KBM-7 (cell line): ENCODE results near the gene CKS1B.

Experiments used
- DNase-seq: peaks from one replicate; pipeline ENCODE4 v3.0.0-alpha.2; 2015
- in situ Hi-C: fragments of 300-500 bp; cut with MboI; formaldehyde crosslinking; loops from 2 replicates; pipeline ENCODE4 v1.14.3; 2020; ENCODE audit warnings: low sequenced_read_pairs, low pct_unique_long_range_greater_than_20kb, mixed read lengths

Gene CKS1B

DNA sequence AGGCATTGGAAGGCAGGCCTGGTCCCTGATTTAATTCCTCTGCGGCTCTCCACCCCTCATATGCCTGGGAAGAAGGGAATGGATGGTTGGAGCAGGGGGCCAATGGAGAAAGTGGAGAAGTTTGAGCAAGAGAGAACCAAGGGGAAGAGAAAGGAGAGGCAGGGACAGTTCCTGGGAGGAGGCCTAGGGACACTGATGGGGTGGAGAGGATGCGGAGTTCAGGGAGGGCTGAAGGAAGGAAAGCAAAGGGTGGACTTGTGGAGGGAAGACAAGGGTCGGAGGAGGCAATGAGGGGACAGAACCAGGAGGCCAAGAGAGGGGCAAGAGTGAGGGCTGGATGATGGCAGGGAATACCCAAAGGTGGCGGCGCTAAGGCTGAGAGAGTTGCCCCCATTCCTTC lies 35.3 kb downstream of the CKS1B start:
- in situ Hi-C loops: no loop called here
- no peak for DNase-seq

DNA sequence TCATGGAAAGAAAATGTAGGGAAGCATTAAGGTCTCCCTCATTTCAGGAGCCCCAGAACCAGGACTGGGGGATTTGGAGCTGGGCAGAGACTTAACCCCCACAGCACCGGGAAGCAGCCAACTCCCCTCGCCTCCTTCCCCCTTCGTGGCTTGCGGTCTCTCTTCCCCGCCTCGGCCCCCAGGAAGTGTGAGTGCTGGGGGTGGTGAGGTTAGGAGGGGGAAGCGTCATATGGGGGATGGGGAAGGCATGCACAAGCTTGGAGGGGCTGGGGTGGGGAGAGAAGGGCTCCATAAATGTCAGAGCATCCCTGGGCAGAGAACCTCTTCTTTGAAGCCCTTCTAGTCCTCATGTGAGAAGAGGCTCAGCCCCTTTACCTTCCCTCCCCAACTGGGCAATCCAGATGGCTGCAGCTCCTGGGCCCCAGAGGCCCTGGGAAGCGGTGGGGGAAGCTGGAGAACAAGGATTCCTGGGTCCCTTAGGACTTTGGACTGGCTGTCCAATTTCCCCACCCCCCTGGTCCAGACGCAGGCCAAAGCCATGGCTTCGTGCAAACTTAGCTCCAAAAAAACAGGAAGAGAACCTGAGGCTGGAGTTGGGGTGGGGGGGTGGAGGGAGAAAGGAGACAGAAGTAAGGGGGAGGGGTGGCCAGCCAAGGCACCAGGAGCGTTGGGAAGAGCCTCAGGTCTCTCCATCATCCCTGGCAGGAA lies 35.9 kb downstream of the CKS1B start:
- DNase-seq: peak; percentile 48
- in situ Hi-C loops: no loop called here

DNA sequence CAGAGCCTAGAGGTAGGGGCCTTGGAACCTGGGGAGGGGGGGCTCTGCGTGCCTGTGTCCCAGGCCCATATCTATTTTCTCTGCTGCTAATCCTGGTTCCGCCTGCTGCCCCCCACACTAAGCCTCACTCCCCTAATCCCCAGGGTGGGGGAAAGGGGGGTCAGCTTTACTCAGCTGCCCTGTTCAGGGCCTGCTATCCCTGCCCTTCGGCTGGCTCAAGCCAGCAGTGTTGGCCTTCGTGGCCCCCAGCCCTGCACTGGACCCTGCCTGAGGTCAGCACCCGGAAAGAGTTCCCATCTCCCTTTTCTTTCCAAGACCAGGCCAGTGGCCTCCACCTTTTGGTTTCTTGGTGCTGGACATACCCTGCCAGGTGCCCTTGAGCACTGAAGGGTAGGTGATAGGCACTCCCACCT lies 36.5 kb downstream of the CKS1B start:
- no peak for DNase-seq
- in situ Hi-C loops: no loop called here

DNA sequence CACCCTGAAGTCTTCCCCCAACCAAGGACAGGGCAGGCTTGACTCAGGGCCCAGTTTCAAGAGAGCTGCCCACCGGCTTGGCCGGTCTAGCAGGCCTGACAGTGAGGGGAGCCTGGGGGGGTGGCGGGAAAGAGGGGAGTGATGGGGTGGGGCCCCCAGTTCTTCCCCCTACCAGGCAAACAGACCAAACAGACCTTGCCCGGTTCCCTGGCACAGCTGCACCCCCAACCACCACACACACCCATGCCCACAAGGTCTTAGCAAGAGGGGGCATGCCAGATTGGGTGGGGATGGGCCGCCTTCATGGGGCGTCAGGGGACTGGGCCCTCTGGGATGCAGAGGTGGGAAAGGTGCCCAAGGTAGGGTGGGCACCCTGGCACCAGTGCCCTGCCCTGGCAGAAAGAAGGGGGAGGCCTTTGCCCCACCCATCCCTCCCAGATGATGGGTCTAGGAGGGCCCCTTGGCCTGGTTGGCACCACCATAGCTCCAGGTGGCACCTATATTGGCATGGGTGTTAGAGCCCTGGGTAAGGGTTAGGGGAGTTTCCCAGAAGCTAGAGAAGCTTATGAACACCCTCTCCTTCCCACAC lies 37.0 kb downstream of the CKS1B start:
- no peak for DNase-seq
- in situ Hi-C loops: no loop called here

DNA sequence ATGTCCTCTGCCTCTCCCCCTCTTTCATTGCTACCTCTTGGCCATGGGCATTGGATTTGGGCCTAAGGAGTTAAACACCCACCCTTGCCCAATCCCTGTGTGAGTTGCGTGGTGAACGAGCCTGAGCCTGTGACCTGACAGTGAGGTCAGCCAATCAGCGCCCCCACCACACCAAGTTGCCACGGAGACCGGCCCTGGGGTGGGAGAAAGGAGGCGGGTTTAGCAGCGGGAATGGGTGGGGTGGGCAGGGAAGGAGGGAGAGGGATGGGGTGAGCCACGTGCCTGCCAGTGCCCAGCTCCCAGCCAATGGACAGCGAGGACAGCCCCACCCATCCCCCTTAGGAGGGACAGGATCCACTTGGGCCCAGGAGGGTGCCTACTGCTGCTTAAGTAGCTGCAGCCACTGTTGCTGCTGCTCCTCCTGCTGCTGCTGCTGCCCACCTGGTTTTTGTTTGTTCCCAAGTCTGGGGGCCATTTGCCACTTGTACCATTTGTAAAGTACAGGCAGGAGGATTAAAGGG lies 37.6 kb downstream of the CKS1B start:
- in situ Hi-C loops: no loop called here
- DNase-seq: peak; percentile 49

DNA sequence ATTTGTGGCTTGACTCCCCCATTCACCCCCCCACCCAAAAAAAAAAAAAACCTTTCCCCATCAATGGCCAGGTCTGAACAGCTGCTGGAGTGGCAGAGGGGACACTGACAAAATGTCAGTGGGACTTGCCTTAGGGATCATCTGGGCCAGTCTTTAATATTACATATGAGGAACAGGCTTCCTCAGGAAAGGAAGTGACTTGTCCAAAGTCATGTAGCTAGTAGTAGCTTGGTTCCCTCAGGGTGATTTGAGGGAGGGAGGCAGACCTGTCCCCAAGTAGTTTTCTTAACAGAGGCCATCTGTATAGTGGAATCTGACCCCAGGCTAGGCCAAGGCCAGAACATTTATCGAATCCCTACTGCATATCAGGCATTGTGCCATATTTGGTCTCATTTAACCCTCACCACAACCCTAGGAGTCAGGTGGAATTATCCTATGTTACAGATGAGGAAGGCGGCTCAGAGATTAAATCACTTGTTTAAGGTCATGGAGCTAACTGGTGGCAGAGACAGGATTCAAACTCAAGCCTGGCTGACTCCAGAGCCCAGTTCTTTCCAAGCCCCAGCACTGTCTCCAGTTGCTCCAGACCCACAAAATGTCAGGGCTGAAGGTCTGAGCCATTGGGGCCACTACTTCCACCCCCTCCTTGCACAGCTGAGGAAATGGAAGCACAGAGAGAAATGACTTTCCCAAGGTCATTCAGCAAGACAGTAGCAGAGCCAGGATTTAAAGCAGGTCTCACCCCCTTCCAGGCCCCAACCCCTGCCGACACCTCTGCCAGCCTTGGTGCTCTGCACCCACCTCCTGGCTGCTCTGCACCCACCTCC lies 38.5 kb downstream of the CKS1B start:
- no peak for DNase-seq
- in situ Hi-C loops: no loop called here

DNA sequence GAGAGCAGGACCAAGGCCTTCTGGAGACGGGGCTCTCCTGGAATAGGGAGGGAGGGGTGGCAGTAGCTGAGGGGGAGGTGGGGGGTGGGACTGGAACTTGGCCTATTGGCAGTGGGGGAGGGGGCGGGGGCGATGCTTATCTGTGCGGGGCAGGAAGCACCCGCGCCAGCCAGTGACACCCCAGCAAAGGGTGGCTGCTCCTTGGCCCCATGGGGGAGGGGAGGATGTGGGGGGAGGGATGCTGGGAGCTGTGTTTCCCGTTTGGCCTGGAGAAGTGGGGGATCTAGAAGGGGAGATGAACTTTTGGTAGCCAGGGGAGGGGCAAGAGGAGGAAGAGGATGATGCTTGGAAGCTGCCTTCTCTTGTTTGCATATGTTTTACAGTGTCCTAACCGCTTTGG lies 39.2 kb downstream of the CKS1B start:
- DNase-seq: no peak
- in situ Hi-C loops: no loop called here

DNA sequence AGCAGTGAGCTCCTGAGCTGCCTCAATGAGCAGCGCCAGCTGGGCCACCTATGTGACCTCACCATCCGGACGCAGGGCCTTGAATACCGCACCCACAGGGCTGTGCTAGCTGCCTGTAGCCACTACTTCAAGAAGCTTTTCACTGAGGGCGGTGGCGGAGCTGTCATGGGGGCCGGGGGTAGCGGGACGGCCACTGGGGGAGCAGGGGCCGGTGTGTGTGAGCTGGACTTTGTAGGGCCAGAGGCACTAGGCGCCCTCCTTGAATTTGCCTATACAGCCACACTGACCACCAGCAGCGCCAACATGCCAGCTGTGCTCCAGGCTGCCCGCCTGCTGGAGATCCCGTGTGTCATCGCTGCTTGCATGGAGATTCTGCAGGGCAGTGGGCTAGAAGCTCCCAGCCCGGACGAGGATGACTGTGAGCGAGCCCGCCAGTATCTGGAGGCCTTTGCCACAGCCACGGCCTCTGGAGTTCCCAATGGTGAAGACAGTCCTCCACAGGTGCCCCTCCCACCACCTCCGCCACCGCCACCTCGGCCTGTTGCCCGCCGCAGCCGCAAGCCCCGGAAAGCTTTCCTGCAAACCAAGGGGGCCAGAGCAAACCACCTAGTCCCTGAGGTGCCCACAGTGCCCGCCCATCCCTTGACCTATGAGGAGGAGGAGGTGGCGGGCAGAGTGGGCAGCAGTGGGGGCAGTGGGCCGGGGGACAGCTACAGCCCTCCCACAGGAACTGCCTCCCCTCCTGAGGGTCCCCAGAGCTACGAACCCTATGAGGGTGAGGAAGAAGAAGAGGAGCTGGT lies 40.4 kb downstream of the CKS1B start:
- no peak for DNase-seq
- in situ Hi-C loops: no loop called here

DNA sequence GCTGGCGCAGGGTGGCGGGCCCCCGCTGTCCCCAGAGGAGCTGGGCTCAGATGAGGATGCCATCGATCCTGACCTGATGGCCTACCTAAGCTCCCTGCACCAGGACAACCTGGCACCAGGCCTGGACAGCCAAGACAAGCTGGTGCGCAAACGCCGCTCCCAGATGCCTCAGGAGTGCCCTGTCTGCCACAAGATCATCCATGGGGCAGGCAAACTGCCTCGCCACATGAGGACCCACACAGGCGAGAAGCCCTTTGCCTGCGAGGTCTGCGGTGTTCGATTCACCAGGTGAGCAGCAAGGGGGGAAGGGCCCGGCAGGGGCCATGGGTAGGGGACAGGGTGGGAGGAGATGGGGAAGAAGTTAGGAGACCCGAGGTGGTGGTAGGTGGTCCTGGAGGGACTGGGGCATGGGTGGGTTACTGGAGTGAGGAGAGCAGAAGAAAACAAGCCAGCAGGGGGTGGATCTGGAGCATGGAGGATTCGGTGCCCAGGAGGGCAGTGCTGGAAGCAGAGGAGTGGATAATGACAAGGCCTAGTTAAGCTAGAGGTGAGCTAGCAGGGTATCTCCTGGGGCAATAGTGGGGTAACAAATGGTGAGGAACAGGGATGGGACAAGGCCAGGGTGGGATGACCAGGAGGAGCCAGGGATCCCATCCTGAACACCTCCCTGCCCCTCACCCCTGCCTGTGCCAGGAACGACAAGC lies 41.2 kb downstream of the CKS1B start:
- in situ Hi-C loops: no loop called here
- DNase-seq: no peak

DNA sequence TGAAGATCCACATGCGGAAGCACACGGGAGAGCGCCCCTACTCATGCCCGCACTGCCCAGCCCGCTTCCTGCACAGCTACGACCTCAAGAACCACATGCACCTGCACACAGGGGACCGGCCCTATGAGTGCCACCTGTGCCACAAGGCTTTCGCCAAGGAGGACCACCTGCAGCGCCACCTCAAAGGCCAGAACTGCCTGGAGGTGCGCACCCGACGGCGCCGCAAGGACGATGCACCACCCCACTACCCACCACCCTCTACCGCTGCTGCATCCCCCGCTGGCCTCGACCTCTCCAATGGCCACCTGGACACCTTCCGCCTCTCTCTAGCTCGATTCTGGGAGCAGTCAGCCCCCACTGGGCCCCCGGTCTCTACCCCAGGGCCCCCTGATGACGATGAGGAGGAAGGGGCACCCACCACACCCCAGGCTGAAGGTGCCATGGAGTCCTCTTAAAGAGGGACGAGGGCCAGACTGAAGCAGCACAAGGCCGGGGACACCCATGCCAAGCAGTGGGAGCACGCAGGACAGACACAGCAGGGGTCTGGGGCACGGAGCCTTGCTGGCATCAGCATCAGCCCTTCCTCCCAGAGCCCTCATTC lies 41.9 kb downstream of the CKS1B start:
- no peak for DNase-seq
- in situ Hi-C loops: no loop called here

DNA sequence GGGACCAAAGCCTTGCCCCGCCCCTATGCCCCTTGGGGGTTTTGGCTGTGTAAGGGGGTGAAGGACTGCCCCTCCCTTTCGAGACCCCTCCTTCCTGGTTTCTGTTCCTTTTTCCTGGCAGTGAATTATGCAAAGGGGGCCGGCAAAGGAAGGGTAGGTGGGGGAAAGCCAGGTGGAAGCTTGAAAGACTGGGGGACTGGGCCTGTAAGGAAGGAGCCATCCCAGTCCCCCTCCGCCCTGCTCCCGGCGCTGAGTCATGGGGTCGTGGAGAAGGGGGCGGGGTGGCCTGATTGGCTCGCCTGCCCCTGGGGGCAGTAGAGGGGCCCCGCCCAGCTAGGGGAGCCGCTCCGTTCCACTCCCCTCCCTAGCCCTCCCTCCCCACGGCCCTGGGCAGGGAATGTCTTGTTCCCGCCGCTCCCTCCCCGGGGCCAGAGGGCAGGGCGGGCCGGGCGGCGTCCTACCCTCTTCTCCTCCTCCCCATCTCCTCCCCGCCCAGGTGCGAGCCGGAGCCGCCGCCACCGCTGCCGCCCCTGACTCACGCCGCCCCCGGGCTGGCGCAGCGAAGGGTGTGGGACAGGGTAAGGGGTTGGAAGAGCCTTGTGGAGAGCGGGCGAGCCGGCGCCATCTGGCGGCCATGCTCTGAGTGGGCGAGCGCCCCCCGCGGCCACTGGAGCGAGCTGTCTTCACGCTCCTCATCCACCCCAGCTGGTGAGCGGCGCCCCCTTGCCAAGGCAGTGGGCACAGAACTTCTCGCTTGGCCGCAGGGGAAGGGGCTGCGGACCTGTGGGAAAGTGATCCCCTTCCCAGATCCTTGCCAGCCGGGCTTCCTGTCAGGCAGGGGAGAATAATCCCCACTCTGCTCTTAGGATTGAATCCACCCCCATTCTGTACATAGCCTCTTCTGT lies 42.8 kb downstream of the CKS1B start:
- DNase-seq: peak; percentile 97
- in situ Hi-C loops: no loop called here

DNA sequence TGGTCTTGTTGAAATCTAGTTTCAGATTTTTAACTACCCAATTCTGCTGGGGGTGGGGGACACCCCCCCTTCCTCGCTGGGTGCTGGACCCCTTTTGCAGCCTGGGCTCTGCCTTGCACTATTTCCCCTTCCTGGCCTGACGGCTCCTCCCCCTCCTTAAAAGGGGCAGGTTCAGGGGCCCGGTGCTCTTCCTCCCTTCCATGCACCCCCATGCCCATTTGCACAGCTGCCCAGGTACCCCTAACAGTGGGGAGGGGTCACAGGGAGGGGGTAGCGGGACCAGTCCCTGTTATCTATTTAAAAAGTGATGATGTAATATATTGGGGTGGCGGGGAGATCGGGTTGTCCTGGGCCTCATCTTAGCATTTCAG lies 43.5 kb downstream of the CKS1B start:
- DNase-seq: no peak
- in situ Hi-C loops: no loop called here

DNA sequence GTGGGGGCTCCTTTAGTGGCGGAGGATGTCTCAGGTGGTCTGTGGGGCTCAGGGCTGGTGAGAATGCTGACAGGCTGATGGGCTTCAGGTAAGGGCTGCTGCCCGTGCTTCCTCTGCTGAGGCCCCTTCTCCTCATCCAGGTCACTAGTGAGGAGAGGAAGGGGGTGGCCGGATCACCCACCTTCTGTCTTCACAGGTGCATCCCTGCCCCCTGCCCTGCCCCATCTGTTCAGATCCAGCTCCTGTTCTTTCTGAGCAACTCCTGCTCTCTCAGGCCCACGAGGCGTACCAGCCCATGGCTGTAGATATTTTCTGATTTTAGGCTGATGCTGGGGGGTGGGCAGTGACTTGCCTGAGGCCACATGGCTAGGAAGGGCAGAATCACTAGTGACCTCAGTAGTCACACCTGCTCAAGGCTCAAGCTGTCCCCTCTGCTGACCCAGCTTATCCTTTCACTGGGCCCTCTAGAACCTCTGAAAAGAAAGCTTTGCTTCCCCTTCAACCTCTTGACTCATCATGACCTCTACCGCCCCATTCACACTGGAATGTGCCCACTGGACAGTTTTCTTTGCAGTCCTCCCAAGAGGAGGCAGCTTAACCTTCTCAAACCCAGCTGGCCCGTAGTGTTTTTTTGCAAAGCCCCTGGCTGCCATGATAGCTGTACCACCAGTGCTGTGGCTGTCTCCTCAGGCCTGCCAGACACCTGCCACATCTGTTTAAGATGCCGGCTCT lies 44.3 kb downstream of the CKS1B start:
- in situ Hi-C loops: no loop called here
- DNase-seq: no peak

DNA sequence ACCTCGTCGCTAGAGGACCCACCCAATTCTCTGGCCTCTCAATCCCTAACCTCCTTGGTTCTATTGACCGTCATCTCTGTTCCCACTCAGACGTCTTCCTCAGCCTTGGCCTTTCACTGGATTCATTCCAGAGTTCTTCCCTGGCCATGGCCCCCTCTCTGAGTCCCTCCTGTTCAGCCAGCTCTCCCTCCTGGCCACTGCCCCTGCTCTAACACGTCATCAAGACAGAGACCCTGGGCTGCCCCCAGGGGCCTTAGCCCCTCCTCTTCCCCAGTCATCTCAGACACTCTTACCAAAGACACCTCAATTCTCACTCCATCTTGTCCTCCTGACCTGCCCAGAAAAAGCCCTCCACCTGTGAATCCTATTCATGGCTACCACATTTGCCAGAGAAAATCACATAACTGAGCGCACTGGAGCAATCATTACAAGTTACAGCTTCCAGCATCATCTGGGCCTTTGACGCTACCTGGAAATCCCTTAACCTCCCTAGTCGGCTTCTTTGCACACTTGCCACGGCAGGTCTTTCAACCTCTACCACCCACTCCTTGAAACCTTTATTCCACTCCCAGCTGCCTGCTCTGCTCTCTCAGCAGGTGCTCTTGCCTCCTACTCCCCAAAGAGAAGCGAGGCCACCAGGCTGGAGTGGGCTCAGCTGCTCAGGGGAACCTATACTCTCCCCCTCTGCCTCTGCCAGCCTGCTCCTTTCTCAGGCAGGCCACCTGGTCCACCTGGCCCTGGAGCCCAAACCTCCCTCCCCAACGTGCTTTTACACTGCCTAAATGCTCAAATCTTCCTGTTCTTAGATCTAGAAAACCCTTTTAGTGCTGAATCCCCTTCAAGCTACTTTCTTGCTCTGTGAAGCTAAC lies 45.1 kb downstream of the CKS1B start:
- in situ Hi-C loops: no loop called here
- DNase-seq: no peak

DNA sequence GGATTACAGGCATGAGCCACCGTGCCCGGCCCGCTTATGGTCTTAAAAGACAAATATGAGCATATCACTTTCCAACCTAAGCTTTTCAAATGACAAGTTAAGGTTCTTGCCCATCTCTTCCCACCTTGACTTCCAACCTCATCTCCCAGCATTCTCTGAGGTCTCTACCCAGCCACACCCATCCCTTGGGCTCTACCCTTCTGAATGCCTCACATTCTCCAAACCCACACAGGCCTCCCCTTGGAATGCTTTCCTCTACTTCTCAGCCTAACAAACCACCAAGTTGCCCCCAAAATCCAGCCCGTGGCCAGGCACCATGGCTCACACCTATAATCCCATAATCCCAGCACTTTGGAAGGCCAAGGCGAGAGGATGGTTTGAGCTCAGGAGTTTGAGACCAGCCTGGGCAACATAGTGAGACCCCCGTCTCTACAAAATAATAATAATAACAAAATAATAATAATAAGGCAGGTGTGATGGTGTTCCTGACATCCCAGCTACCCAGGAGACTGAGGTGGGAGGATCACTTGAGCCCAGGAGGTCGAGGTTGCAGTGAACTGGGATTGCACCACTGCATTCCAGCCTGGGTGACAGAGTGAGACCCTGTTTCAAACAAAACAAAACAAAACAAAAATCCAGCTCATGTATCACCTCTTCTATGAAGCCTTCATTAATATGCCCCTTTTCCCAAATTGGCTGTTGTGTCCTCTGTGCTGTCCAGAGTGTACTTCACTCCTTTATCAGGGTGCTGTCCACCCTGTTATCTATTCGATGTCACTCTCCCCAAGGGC lies 47.9 kb downstream of the CKS1B start:
- in situ Hi-C loops: no loop called here
- no peak for DNase-seq

DNA sequence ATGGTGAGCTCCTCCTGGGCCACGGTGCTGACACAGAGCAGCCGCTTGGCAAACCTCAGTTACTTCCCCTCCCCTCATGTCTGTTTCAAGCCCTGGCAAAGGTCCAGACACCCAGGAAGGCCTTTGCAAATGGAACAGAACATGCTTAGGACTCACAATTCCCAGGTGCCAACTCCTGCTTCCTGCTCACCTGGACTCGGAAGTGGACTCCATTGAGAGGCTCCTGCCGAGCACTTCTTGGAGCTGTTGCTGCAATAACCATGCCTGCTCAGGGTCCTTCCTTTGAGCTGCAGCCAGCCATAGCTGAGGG lies 48.4 kb downstream of the CKS1B start:
- in situ Hi-C loops: no loop called here
- no peak for DNase-seq
